Measurements from ENCODE around the gene PLAAT3. TPM values are rescaled to one million over a fixed set of nuclear protein-coding genes. Genes with fewer than 3 reads are reported as not detected.
A peak's percentile ranks its signal among the peaks of the same experiment; 100 is the strongest.

PLAAT3 gene
- total RNA-seq, 1 donor from 2014 or later, result 68.2 TPM

GRCh38 chr11:63527667-63528066, 86.6 kb downstream of the PLAAT3 start:
- TF ChIP-seq, protein P1, sequence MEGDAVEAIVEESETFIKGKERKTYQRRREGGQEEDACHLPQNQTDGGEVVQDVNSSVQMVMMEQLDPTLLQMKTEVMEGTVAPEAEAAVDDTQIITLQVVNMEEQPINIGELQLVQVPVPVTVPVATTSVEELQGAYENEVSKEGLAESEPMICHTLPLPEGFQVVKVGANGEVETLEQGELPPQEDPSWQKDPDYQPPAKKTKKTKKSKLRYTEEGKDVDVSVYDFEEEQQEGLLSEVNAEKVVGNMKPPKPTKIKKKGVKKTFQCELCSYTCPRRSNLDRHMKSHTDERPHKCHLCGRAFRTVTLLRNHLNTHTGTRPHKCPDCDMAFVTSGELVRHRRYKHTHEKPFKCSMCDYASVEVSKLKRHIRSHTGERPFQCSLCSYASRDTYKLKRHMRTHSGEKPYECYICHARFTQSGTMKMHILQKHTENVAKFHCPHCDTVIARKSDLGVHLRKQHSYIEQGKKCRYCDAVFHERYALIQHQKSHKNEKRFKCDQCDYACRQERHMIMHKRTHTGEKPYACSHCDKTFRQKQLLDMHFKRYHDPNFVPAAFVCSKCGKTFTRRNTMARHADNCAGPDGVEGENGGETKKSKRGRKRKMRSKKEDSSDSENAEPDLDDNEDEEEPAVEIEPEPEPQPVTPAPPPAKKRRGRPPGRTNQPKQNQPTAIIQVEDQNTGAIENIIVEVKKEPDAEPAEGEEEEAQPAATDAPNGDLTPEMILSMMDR (conservative IDR thresholded peaks at IDR 0.05; ENCODE audit: low read depth, low read length), result no peak
- H3K4me3 ChIP-seq (ENCODE audit: low read depth, low read length), result peak overlapping the region; percentile 31
- no peak for DNase-seq (ENCODE audit: low read depth)

Other genes starting within 250 kb of the PLAAT3 start
- gene SLC22A9, start 244.6 kb downstream of the PLAAT3 start, total RNA-seq, result not detected in 2 replicates
- gene PLAAT5, start 123.3 kb downstream of the PLAAT3 start, total RNA-seq, result 0.06 and 1.6 TPM in 2 replicates
- 0.07 TPM in 1 of 2 replicates, not detected in the other for gene LGALS12, start 108.3 kb downstream of the PLAAT3 start, total RNA-seq
- 31.7 and 32.7 TPM in 2 replicates for gene PLAAT4, start 77.6 kb downstream of the PLAAT3 start, total RNA-seq
- 0.29 TPM in 1 of 2 replicates, not detected in the other for gene PLAAT2, start 51.1 kb downstream of the PLAAT3 start, total RNA-seq
- 32.3 and 44.0 TPM in 2 replicates for gene ATL3, start 56.9 kb upstream of the PLAAT3 start, total RNA-seq
- gene RTN3, start 67.1 kb upstream of the PLAAT3 start, total RNA-seq, result 125 and 142 TPM in 2 replicates
- 12.7 and 17.4 TPM in 2 replicates for gene ZFTA, start 154.3 kb upstream of the PLAAT3 start, total RNA-seq
- gene SPINDOC, start 199.0 kb upstream of the PLAAT3 start, total RNA-seq, result 50.9 and 57.4 TPM in 2 replicates
- 33.6 and 36.2 TPM in 2 replicates for gene MARK2, start 224.7 kb upstream of the PLAAT3 start, total RNA-seq

Data from epithelial cell of proximal tubule (primary cell).